Endothelial cell of umbilical vein (primary cell): ENCODE results near the gene BRD3. TPM values are rescaled to one million over a fixed set of nuclear protein-coding genes. Genes with fewer than 3 reads are reported as not detected.
A peak's percentile ranks its signal among the peaks of the same experiment; 100 is the strongest.

Experiments used
- BruUV-seq: library from RNA; stranded (reverse); fragments of 400-500 nt; replicated peaks from 2 replicates; lab custom pipeline; 2021; lab: Mats Ljungman, UMichigan
- CTCF ChIA-PET: fragments of 300-600, 350-600 bp; sonication (Branson Sonifier 250); formaldehyde crosslinking; loops from one replicate; lab custom pipeline; 2021; ENCODE audit warnings: antibody characterized with exemption, inconsistent platforms; lab: Charles Lee
- POLR2A ChIA-PET: fragments of 300-600, 350-600 bp; sonication (Branson Sonifier 250); formaldehyde crosslinking; loops from one replicate; lab custom pipeline; 2021; ENCODE audit warnings: antibody characterized with exemption, inconsistent platforms; lab: Charles Lee
- DNase-seq: peaks from one replicate; pipeline ENCODE4 v3.0.0-alpha.2; 2011; ENCODE audit warnings: low read depth, low spot score
- FAIRE-seq: peaks from 2 replicates; lab custom pipeline; 2011; peaks lifted over from hg19 to GRCh38; lab: Jason Lieb, UNC
- H2AFZ ChIP-seq: 2 replicates; pipeline ENCODE4 v1.6.0; 2012; ENCODE audit warnings: low read depth, low read length, control low read depth, inconsistent platforms
- H3K27ac ChIP-seq: 2 replicates; pipeline ENCODE4 v1.5.1; 2011; ENCODE audit warnings: low read depth, mild to moderate bottlenecking, control low read depth, low read length, moderate library complexity; ENCODE audit not compliant: insufficient read depth
- H3K27me3 ChIP-seq, 2 experiments: 2 replicates each; pipeline versions ENCODE4 v1.6.0 to v1.6.1; 2011; ENCODE audit warnings: low read length in 2 of 2, mixed read lengths in 1 of 2; ENCODE audit not compliant: control insufficient read depth in 2 of 2, insufficient read depth in 2 of 2
- H3K36me3 ChIP-seq, 2 experiments: 2 replicates in 1 of 2; 3 replicates in 1 of 2; pipeline ENCODE4 v1.5.1; 2011; ENCODE audit warnings: low read length in 2 of 2, mild to moderate bottlenecking in 1 of 2, moderate library complexity in 1 of 2; ENCODE audit not compliant: control insufficient read depth in 2 of 2, insufficient read depth in 2 of 2; ENCODE audit errors: extremely low read depth in 1 of 2
- H3K4me1 ChIP-seq: 3 replicates; pipeline ENCODE4 v1.5.1; 2011; ENCODE audit warnings: mild to moderate bottlenecking, low read length; ENCODE audit not compliant: control insufficient read depth, insufficient read depth; ENCODE audit errors: extremely low read depth
- H3K4me2 ChIP-seq: 2 replicates; pipeline ENCODE4 v1.6.1; 2011; ENCODE audit warnings: low read length, control low read depth, mixed read lengths; ENCODE audit not compliant: insufficient read depth
- H3K4me3 ChIP-seq, 3 experiments: fragments of 200-600 bp in 1 of 3; sonication (generic), shearing (Covaris generic) in 1 of 3; replicated peaks in 1 of 3; 2 replicates each; pipeline ENCODE4 v1.5.1; 2011 to 2016; ENCODE audit warnings: control low read depth in 3 of 3, low read length in 3 of 3, mild to moderate bottlenecking in 2 of 3, inconsistent platforms in 1 of 3, low read depth in 1 of 3, moderate library complexity in 1 of 3; ENCODE audit not compliant: insufficient read depth in 1 of 3
- H3K79me2 ChIP-seq: 2 replicates; pipeline ENCODE4 v1.6.0; 2012; ENCODE audit warnings: low read length, inconsistent platforms; ENCODE audit not compliant: control insufficient read depth, insufficient read depth
- H3K9ac ChIP-seq: replicated peaks from 2 replicates; pipeline ENCODE3; 2011; ENCODE audit warnings: low read length, control low read depth; ENCODE audit not compliant: insufficient read depth; ENCODE audit errors: extremely low read depth
- H3K9me1 ChIP-seq: replicated peaks from 3 replicates; pipeline ENCODE4 v1.6.0; 2011; ENCODE audit warnings: mild to moderate bottlenecking, low read length; ENCODE audit not compliant: control insufficient read depth, insufficient read depth; ENCODE audit errors: extremely low read depth
- H3K9me3 ChIP-seq: replicated peaks from 2 replicates; pipeline ENCODE4 v1.5.1; 2012; ENCODE audit warnings: low read length, inconsistent platforms; ENCODE audit not compliant: control insufficient read depth, insufficient read depth
- H4K20me1 ChIP-seq: replicated peaks from 2 replicates; pipeline ENCODE3; 2011; ENCODE audit warnings: mild to moderate bottlenecking, low read length; ENCODE audit not compliant: control insufficient read depth, insufficient read depth; ENCODE audit errors: extremely low read depth
- CTCF ChIP-seq, 2 donors: IDR thresholded peaks; 1 replicate in 1 of 2; 2 replicates in 1 of 2; pipeline ENCODE4 v1.5.1; 2011; ENCODE audit warnings: low read length in 2 of 2, mild to moderate bottlenecking in 2 of 2, moderate library complexity in 2 of 2, control low read depth in 1 of 2, inconsistent platforms in 1 of 2, low read depth in 1 of 2; ENCODE audit not compliant: insufficient read depth in 1 of 2; ENCODE audit errors: extremely low read depth in 1 of 2
- EZH2 ChIP-seq: IDR thresholded peaks from 2 replicates; pipeline ENCODE4 v1.6.1; 2012; ENCODE audit warnings: borderline replicate concordance, low read depth, mild to moderate bottlenecking, moderate library complexity, low read length, inconsistent platforms; ENCODE audit not compliant: severe bottlenecking
- FOS ChIP-seq: IDR thresholded peaks from 2 replicates; pipeline ENCODE4 v1.6.1; 2011; ENCODE audit warnings: mild to moderate bottlenecking, low read length, moderate library complexity, borderline replicate concordance; ENCODE audit not compliant: insufficient read depth
- GATA2 ChIP-seq: IDR thresholded peaks from 2 replicates; pipeline ENCODE4 v1.7.0; 2011; ENCODE audit warnings: low read depth, mild to moderate bottlenecking, moderate library complexity, mixed read lengths, low read length; ENCODE audit not compliant: insufficient read length, insufficient read depth
- JUN ChIP-seq: IDR thresholded peaks from 2 replicates; pipeline ENCODE4 v1.6.1; 2011; ENCODE audit warnings: borderline replicate concordance, low read depth; ENCODE audit not compliant: insufficient read length, insufficient read depth
- MYC ChIP-seq: IDR thresholded peaks from one replicate; pipeline ENCODE4 v1.6.1; 2011; ENCODE audit warnings: mild to moderate bottlenecking, low read depth, low read length
- POLR2A ChIP-seq: IDR thresholded peaks from 2 replicates; pipeline ENCODE4 v1.6.1; 2012; ENCODE audit warnings: low read depth, mild to moderate bottlenecking, control low read depth, low read length
- POLR2AphosphoS5 ChIP-seq: IDR thresholded peaks from 2 replicates; pipeline ENCODE4 v1.6.1; 2012; ENCODE audit warnings: low read depth, mild to moderate bottlenecking, control low read depth, low read length, moderate library complexity; ENCODE audit not compliant: insufficient read depth
- dilution Hi-C: fragments of 300-500 bp; cut with MboI; formaldehyde crosslinking; loops from one replicate; pipeline ENCODE4 v1.15.0; 2019; ENCODE audit warnings: low sequenced_read_pairs; ENCODE audit not compliant: extremely low pct_ligation_motif_present
- intact Hi-C: fragments of 100-400 bp; cut with micrococcal nuclease; formaldehyde crosslinking; loops from one replicate; pipeline ENCODE4 v1.10.0; 2022
- polyA plus RNA-seq, 4 experiments: library from polyadenylated mRNA; depleted of rRNA in 3 of 4; stranded (reverse) in 3 of 4; unstranded in 1 of 4; fragments of >200 nt; gene quantifications; 2 replicates each; pipeline versions ENCODE4 v1.2.1 to v1.2.3, GENCODE V29; 2011 to 2012; ENCODE audit warnings: missing spikeins in 1 of 4
- total RNA-seq: library from RNA; stranded (reverse); gene quantifications from 2 replicates; pipeline ENCODE4 v1.2.3, GENCODE V29; 2021

BRD3 gene
- total and polyA plus RNA-seq, 2 donors (not counting 3 experiments of a cell fraction or from before 2014, with no cell fraction given) = 10.5 to 47.1 TPM

- no peak for FAIRE-seq
- no peaks in the 10 kb centered on the region for H3K27me3 ChIP-seq
- intact Hi-C loops (no loop called here), dilution Hi-C loops (no loop called here)
- H3K4me3 ChIP-seq = no peak overlapping the region
- no peaks in the 10 kb centered on the region for H3K36me3 ChIP-seq
- no peaks in the 10 kb centered on the region for H3K9me1 ChIP-seq
- TF ChIP-seq JUN = no peak
- peak in 1 of 2 donors; percentile 10 for TF ChIP-seq CTCF (IDR thresholded peaks at IDR 0.05; ENCODE audit: extremely low read depth in 1 of 2, insufficient read depth in 1 of 2, low read depth in 1 of 2, low read length in 2 of 2)
- TF ChIP-seq GATA2 = no peak
- TF ChIP-seq MYC = no peak
- TF ChIP-seq FOS = no peak
- no peak for TF ChIP-seq POLR2A
- no peak for TF ChIP-seq POLR2AphosphoS5
- no peak for TF ChIP-seq EZH2
- DNase-seq = no peak
- peaks cover 18% of the 10 kb centered on the region for H3K79me2 ChIP-seq
- no peak overlapping the region for H3K27ac ChIP-seq
- no peak overlapping the region for H3K9ac ChIP-seq
- no peaks in the 10 kb centered on the region for H4K20me1 ChIP-seq
- no TSS peak for BruUV-seq
- POLR2A ChIA-PET = interaction anchor here (0.7 kb wide), 1 partner anchor 218 kb away, joined by 6 read pairs; no protein-coding TSS in a partner anchor
- H3K4me1 ChIP-seq = peaks cover 12% of the 10 kb centered on the region
- H3K4me2 ChIP-seq = no peak overlapping the region
- CTCF ChIA-PET = interaction anchor here (0.8 to 5.5 kb wide), 19 partner anchors 10 to 463 kb away, joined by 3 to 232 read pairs (median 7); partner anchors contain the start of gene BRD3OS
- no peaks in the 10 kb centered on the region for H3K9me3 ChIP-seq
- no peak overlapping the region for H2AFZ ChIP-seq
Measured at GRCh38 chr9:133995012-133995896, 72.6 kb downstream of the BRD3 start.
